CD4-positive, alpha-beta T cell treated with Interleukin-2 at 100 ng/mL for 4 hours (primary cell): ENCODE results near the gene SLC26A4.
"Not testable (repeated sequence)": the region's sequence is repeated elsewhere in the genome, so short reads cannot be mapped to it uniquely, and the experiment has no call there.

Source experiments
- DNase-seq: peaks from one replicate; pipeline ENCODE4 v3.0.0-alpha.2; 2020; ENCODE audit warnings: low spot score

Gene SLC26A4

DNA sequence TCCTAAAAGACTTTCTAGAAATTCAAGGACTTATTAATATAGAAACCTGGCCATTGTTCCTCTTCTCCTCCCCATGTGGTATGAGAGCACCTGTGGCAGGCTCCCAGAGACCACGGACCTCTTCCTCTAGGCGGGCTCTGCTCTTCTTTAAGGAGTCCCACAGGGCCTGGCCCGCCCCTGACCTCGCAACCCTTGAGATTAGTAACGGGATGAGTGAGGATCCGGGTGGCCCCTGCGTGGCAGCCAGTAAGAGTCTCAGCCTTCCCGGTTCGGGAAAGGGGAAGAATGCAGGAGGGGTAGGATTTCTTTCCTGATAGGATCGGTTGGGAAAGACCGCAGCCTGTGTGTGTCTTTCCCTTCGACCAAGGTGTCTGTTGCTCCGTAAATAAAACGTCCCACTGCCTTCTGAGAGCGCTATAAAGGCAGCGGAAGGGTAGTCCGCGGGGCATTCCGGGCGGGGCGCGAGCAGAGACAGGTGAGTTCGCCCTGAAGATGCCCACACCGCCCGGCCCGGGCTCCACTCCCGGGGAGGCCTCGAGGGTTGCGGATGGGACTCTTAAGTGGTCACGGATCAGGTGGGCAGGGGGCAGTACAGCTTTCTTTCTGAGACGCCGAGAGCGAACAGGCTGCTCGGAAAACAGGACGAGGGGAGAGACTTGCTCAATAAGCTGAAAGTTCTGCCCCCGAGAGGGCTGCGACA, at the start of gene SLC26A4:
TSS of gene SLC26A4 (plus strand) at position 448 of the 700 bp plus-strand sequence. CDS start 814 bp downstream, outside the sequence.
- no peak for DNase-seq

DNA sequence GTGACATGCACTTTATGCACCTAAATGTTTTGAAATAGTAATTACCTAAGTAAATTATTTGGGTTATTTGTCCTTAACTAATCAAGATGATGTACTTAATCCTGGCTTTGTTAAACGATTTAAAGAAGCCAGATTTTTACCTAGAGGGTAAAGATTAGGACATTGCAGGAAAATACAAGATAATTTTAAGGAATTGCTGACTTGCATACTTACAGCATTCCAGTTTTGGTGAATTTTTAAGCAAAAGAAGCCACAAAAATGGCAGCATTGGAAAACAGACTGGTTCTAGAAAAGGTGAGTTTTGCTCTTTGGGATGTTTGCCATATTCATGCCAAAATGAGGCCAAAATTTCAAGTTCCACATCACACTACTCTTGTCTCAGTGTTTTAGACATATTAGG, 47.2 kb upstream of the SLC26A4 start:
- DNase-seq: no peak

- no peak for DNase-seq
Measured at GRCh38 chr7:107613948-107614347, 46.7 kb upstream of the SLC26A4 start.

DNA sequence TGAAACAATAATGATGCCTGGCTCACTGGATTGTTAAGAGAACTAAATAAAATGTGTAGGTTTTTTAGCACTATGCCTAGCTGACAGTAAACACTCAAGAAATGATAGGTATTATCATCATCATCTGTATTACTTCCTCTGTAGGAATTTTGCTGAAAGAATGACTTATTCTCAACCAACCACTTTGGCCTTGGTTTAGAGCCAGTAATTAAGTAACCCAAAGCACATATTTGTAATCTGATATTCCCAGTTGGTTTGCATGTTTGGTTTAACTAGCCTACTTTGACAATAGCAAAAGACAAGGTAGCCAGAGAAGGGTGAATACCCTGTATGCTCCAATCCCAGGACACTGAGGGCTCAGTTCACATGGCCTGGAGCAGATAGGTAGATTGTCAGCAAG, 46.2 kb upstream of the SLC26A4 start:
- no peak for DNase-seq

DNA sequence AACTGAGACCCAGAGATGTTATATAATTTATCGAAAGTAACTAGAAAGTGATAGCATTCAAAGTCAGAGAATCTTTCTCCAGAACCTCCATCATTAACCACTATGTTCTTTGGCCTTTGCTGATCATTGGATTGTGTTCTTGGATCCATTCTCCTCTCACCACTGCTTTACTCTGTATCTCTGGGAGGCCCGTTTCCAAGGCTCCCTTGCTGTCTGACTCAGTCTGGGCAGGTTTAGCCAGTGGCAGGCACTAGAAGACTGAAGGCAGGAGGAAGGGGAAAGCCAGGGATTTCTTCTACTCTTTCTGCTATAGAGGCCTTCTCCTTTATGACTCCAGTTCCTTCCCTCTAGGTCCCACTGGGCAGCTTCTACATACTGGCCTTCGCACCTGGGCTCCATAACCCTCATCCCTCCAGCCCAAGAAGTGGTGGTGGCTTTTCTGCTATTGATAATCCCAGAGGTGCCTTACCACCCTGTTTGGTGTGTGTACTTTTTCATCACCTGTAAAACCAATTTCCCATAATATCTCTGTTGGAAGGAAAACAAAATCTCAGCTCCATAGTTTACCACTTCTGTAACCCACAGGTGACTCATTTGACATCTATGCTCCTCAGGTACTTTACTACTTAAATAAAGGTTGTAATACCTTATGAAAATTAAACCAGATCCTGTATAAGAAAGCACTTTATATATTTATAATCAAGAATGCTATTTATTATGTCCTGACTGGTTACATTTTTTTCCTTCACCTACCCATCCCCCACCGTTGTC, 44.5 kb upstream of the SLC26A4 start:
- DNase-seq: no peak

GRCh38 chr7:107622429-107622828, 38.2 kb upstream of the SLC26A4 start:
- DNase-seq: no peak

- DNase-seq: no peak
Measured at GRCh38 chr7:107622894-107623293, 37.7 kb upstream of the SLC26A4 start.

DNA sequence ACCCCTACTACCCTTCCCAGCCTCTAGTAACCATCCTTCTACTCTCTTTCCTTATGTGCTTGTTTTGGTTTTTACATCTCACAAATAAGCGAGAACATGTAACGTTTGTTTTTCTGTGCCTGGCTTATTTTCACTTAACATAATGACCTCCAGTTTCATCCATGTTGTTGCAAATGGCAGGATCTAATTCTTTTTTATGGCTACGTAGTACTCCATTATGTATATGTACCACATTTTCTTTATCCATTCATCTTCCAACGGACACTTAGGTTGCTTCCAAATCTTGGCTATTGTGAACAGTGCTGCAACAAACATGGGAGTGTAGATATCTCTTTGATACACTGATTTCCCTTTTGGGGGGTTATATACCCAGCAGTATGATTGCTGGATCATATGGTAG, 33.6 kb upstream of the SLC26A4 start:
- no peak for DNase-seq

DNA sequence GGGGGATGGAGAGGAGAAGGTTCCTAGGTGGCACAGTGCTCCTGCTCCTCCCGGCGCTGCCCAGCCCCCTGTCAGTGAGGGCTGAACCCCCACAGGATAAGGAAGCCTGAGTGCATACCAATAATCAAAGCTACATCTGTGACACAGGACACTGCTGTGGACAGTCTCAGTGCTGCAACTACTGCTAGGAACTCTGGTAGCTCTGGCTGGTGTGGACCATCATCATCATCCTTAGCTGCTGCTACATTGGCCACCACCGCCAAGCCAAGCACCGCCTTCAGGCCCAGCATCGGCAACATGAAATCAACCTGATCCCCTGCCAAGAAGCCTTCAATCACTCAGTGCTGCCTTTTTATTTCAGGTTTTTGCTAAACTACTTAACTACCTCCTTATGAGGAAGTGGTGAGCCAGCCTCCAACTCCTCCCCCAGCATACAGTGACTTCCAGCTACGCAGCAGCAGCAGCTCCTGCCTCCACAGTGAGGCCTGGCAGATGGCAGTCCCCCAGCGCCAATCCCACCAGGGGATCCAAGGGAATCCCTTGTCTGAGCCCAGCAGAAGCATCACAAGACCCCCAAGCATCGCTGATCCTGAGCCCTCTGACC, 32.1 kb upstream of the SLC26A4 start:
- DNase-seq: no peak

DNA sequence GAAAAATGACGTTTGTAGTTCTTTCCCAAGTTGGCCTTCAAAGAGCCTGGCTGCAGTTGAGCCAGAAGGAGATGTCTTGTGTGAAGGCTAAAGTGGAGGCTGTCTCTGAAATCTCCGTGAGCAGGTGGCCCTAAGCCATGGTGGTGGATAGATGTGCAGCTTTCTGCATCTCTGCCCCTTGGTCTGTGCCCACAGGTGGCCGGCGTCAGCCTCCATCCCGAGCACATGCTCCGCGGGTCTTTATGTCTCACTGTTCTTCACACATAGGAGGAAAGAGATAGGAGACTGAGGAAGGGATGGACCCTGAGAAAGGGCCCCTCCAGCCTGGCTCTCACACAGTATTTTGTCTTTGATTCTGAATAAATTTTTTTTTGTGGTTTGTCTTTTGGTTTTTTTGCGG, 30.3 kb upstream of the SLC26A4 start:
- DNase-seq: no peak

DNA sequence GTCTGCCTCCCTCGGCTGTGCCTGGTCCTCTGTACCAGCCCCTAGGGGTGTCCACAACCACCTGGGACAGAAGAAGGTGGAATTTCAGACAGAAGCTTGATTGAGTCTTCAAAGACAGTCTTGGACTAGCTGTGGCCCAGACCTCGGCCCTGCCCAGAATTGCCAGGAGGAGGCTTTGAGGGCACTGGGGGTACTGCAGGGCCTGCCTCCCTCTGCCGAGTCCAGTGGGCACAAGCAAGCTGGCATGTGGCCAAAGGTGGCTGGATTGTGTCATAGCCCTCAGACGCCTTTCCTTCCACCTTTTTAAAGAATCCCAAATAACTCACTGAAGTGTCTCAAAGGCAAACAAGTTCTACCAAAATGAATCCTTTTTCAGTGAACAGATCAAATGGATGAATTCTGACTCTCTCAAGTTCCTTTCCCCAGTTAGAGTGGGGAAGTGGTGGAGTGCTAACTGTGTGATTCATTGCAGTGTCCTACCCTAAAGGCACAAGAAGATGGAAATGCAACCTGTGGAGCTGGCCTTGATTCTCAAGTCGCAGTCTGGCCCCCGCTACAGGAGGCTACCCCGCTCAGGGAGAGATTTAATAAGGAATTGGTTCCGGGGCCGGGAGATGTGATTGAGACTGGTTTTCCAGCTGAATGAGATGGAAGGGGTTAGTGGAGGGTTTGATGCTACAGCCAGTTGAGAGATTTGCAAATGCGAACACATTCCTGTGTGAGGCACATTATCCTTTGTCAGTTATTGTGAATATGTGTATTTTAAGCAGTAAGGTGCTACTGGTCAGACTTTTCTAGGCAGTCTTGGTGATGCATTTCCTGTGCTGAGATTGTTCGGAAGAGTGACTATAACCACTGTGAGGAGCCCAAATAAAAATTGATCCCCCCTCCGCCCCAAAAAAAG, 28.8 kb upstream of the SLC26A4 start:
- DNase-seq: no peak

GRCh38 chr7:107632492-107632865, 28.1 kb upstream of the SLC26A4 start:
- no peak for DNase-seq

GRCh38 chr7:107638594-107638993, 22.0 kb upstream of the SLC26A4 start:
- no peak for DNase-seq

DNA sequence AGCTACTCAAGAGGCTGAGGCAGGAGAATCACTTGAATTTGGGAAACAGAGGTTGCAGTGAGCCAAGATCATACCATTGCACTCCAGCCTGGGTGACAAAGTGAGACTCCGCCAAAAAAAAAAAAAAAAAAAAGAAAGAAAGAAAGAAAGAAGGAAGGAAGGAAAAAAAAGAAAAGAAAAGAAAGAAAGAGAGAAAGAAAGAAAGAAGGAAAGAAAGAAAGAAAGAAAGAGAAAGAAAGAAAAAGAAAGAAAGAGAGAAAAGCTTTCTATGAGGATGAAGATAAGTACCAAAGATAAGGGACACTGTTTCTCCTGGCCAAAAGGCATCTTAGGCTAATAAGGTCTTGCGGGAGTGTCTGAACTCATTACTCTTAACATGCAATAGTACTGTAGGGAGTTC, 21.6 kb upstream of the SLC26A4 start:
- not testable (repeated sequence) for DNase-seq

- no peak for DNase-seq
Measured at GRCh38 chr7:107641676-107642075, 19.0 kb upstream of the SLC26A4 start.

DNA sequence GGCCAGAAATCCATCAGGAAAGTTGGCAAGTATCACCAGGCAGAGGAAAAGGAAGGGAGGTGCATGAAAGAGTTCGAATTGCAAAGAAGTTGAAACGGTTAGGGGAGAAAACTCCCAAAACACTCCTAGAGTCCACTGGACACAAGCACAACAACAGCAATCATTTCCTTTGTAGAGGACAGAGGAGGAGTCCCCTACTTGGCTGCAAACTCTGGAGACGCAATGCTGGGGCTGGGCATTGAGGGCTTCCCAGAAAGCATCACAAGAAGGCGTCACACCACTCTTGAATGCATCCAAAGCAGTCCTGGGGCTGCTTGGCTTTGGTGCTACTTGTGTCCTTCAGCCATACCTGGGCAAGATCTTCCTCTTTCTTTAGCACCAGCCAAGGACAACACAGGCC, 18.1 kb upstream of the SLC26A4 start:
- DNase-seq: no peak

- no peak for DNase-seq
Measured at GRCh38 chr7:107643407-107643806, 17.2 kb upstream of the SLC26A4 start.

GRCh38 chr7:107643938-107644308, 16.7 kb upstream of the SLC26A4 start:
- no peak for DNase-seq

DNA sequence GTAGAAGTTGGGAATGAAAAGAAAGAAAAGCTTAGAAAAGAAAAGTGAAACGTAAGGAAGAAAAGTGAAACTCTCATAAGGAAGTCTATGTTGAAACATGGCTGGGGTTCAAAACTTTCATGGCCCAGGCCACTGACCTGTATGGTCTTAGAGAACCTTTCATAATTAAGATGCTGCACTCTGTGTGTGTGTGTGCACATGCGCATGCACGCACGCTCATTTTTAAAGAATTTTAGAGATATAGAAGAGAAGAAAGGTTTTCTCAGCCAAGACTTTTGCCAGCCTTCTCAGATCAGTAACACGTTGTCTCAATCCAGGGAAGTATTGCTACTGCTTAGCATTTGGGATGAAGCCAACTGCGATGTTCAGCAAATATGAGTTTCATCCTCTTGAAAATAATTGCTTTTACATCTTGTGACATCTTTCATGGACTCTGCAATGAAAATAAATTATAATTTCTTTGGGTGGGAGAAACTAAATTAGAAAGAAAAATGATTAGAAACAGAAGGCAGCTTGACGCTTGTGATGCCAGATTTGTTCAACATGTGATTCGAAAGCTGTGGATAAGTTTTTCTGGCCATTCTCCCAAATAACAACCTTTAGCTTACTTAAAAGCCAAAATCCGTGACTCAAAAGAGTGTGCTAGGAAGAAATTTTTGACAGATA, 16.2 kb upstream of the SLC26A4 start:
- DNase-seq: no peak

GRCh38 chr7:107652642-107653041, 8.0 kb upstream of the SLC26A4 start:
- no peak for DNase-seq

GRCh38 chr7:107658467-107658866, 2.2 kb upstream of the SLC26A4 start:
- DNase-seq: no peak

DNA sequence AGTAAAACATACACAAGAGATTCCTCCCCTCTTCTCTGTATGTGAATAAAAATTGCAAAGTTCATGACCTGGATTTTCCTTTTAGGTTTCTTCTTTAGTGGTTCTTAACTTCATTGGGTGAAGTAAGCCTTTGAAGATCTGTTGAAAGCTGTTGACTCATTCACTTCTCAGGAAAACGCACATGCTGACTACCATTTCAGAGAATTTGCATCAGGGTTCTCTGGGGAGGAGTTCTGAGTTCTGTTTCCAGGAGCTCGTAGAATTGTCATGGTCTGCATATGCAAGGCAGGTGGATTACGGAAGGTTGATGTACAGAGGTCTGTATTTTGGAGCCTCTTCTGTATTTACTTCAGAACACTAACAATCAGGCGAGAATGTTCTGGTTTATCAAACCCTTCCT, 962 bp upstream of the SLC26A4 start:
- DNase-seq: peak; percentile 44
